ENCODE data around the gene SPECC1. TPM values are rescaled to one million over a fixed set of nuclear protein-coding genes. Genes with fewer than 3 reads are reported as not detected.
"Not testable (repeated sequence)": the region's sequence is repeated elsewhere in the genome, so short reads cannot be mapped to it uniquely, and the experiment has no call there.

Gene SPECC1
- total RNA-seq, 2 donors from 2014 or later, result 15.8 to 17.4 TPM

DNA sequence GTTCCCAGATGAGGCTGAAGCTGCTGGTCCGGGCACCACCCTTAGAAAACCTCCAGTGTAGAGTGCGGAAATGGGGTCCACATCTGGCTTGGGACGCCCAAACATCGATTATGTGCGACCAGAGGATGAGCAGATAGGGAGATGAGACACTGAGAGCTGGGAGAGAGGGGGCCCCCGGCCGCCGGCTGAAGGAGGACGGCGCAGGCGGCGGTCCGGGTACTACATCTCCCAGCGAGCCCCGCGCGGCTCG, 182 bp upstream of the SPECC1 start:
- Histone ChIP-seq H3K4me1 (peaks cover 20% of the 10 kb centered on the region), H3K27me3 (no peaks in the 10 kb centered on the region), H3K27ac (no peak overlapping the region), H3K36me3 (replicated peaks in 1 of 2; ENCODE audit: insufficient read depth in 1 of 2, low read depth in 2 of 2) (no peaks in the 10 kb centered on the region), H3K4me3 (peak overlapping the region in 1 of 2 donors; percentile 64), H3K9me3 (no peaks in the 10 kb centered on the region)
- no peak for DNase-seq
- intact Hi-C loops (cut with DNase I), result no loop called here
- whole genome bisulfite sequencing, 2 donors, result 0 to 1% methylated on average over 1 to 18 of the region's 18 CpGs
- TF ChIP-seq POLR2A (IDR thresholded peaks at IDR 0.05), result no peak
- TF ChIP-seq, protein P1, sequence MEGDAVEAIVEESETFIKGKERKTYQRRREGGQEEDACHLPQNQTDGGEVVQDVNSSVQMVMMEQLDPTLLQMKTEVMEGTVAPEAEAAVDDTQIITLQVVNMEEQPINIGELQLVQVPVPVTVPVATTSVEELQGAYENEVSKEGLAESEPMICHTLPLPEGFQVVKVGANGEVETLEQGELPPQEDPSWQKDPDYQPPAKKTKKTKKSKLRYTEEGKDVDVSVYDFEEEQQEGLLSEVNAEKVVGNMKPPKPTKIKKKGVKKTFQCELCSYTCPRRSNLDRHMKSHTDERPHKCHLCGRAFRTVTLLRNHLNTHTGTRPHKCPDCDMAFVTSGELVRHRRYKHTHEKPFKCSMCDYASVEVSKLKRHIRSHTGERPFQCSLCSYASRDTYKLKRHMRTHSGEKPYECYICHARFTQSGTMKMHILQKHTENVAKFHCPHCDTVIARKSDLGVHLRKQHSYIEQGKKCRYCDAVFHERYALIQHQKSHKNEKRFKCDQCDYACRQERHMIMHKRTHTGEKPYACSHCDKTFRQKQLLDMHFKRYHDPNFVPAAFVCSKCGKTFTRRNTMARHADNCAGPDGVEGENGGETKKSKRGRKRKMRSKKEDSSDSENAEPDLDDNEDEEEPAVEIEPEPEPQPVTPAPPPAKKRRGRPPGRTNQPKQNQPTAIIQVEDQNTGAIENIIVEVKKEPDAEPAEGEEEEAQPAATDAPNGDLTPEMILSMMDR (IDR thresholded peaks at IDR 0.05), result peak in 2 of 7 experiments; percentile 74 to 75
- no peak for ATAC-seq

DNA sequence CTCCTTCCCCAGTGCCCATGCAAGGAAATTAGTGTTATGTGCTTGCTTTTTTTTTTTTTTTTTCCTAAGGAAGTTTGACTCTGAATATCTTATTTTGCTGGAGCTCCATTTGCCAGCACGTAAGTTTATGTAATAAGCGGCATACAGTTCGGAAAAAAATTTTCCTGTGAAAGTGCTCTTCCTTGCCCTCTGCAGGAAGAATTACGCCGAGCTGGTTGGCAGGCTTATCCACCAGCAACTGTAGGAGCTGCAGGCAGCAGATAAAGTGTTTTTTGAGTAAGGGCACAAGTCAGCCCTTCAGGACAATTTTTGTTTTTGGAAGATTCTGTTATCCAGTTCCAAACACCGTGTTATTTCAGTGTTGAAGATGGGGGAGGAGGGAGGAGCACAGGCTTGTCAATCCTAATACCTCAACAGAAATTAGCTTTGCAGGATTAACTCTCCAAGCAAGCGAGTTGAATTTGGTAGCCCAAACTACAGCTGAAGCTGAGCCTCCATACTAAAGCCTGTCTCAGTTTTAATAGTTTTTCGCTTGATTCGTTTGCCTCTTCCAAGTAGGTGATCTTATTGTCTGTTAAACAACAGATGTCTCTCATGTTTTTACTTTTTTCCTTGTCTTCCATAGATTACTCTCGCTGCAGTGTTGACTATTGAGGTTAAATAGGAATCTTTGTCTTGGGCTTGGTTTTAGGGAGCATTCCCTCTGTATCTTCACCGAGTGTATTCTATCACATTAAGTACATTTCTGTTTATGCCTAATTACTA, 1.1 kb downstream of the SPECC1 start:
- Histone ChIP-seq H3K27me3 (no peaks in the 10 kb centered on the region), H3K4me3 (peak overlapping the region; percentile 29 to 64), H3K27ac (peak overlapping the region in 1 of 4 donors; percentile 20), H3K36me3 (replicated peaks in 1 of 2; ENCODE audit: insufficient read depth in 1 of 2, low read depth in 2 of 2) (no peaks in the 10 kb centered on the region), H3K4me1 (peaks cover 20% of the 10 kb centered on the region), H3K9me3 (no peaks in the 10 kb centered on the region)
- DNase-seq (peak; percentile 38 to 66 (median 61)), ATAC-seq (peak; percentile 59)
- TF ChIP-seq, protein P1 (IDR thresholded peaks at IDR 0.05), result peak; percentile 24 to 50 (median 43)
- no peak for TF ChIP-seq POLR2A (IDR thresholded peaks at IDR 0.05)
- 15 to 16% methylated on average over 11 of the region's 11 CpGs for WGBS, 2 donors
- intact Hi-C loops (cut with DNase I), result no loop called here

DNA sequence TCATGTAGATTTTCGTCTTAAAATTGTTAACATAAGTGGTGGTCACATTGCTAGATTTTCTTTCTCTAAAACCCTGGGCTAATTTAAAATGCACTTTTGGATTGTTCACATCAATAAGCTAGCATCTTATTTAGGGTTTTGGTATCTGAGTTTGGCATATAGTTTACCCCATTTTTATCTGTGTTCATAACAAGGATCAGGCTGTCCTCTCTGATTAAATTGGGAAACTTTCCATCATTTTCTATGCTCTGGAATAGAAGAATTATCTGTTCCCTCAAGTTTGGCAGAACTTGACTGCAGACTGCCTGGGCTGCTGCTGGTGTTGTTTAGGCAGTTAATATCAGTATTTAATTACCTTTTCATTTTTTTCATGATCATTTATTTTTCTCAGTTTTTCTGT, 1.8 kb downstream of the SPECC1 start:
- H3K4me3 ChIP-seq, result no peak overlapping the region
- H3K27me3 ChIP-seq, result no peaks in the 10 kb centered on the region
- 54 to 62% methylated on average over 1 of the region's 1 CpG for WGBS, 2 donors
- intact Hi-C loops (cut with DNase I), result no loop called here
- DNase-seq (no peak), ATAC-seq (no peak)
- no peaks in the 10 kb centered on the region for H3K36me3 ChIP-seq (replicated peaks in 1 of 2; ENCODE audit: insufficient read depth in 1 of 2, low read depth in 2 of 2)
- TF ChIP-seq POLR2A (IDR thresholded peaks at IDR 0.05), result no peak
- TF ChIP-seq, protein P1 (IDR thresholded peaks at IDR 0.05), result no peak
- no peaks in the 10 kb centered on the region for H3K9me3 ChIP-seq
- peaks cover 20% of the 10 kb centered on the region for H3K4me1 ChIP-seq
- H3K27ac ChIP-seq, result no peak overlapping the region

DNA sequence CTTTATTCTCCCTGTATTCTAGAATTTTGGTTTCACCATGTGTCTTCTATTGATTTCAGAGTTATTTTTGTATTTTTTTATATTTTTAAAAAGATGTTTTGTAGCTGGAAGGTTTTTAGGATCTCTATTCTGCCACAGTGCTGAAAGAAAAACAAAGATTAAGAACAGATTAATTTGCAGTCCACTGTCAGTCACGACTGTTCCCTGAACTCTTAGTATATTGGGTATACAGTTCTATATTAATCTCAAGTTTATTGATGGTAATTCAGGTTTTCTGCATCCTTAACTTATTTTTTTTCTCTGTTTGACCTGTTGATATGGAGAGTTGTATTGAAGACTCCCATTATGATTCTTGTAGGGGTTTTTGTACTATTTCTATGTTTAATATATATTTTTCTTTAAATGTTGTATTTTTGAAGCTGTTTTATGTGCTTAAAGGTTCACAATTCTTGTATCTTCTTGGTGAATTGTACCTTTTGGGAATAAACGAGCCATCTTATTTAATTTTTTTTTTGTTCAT, 2.9 kb downstream of the SPECC1 start:
- TF ChIP-seq POLR2A (IDR thresholded peaks at IDR 0.05), result no peak
- TF ChIP-seq, protein P1 (IDR thresholded peaks at IDR 0.05), result no peak
- no peak overlapping the region for H3K27ac ChIP-seq
- peaks cover 20% of the 10 kb centered on the region for H3K4me1 ChIP-seq
- no peaks in the 10 kb centered on the region for H3K36me3 ChIP-seq (replicated peaks in 1 of 2; ENCODE audit: insufficient read depth in 1 of 2, low read depth in 2 of 2)
- DNase-seq, result no peak
- H3K9me3 ChIP-seq, result no peaks in the 10 kb centered on the region
- intact Hi-C loops (cut with DNase I), result no loop called here
- no peaks in the 10 kb centered on the region for H3K27me3 ChIP-seq
- no peak for ATAC-seq
- no peak overlapping the region for H3K4me3 ChIP-seq
- WGBS, 2 donors, result 36 to 45% methylated on average over 2 of the region's 2 CpGs

DNA sequence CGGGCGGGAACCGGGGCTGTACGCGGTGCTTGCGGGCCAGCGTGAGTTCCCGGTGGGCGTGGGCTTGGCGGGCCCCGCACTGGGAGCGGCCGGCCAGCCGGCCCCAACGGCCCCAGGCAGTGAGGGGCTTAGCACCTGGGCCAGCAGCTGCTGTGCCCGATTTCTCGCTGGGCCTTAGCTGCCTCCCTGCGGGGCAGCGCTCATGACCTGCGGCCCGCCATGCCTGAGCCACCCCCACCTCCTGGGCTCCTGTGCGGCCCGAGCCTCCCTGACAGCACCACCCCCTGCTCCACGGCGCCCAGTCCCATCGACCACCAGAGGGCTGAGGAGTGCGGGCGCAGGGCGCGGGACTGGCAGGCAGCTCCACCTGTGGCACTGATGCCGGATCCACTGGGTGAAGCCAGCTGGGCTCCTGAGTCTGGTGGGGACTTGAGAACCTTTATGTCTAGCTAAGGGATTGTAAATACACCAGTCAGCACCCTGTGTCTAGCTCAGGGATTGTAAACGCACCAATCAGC, 7.4 kb downstream of the SPECC1 start:
- WGBS, 2 donors, result 89 to 94% methylated on average over 5 to 29 of the region's 32 CpGs
- intact Hi-C loops (cut with DNase I), result not testable (repeated sequence)

More for the DNA sequence above, 7.4 kb downstream of the SPECC1 start:
- not testable (repeated sequence) for H3K27me3 ChIP-seq; H3K9me3 ChIP-seq; H3K4me1 ChIP-seq; H3K36me3 ChIP-seq (replicated peaks in 1 of 2; ENCODE audit: insufficient read depth in 1 of 2, low read depth in 2 of 2); H3K27ac ChIP-seq; DNase-seq; H3K4me3 ChIP-seq; ATAC-seq
